K562 (cell line): ENCODE data around the gene TUBA1B. TPM values are rescaled to one million over a fixed set of nuclear protein-coding genes. Genes with fewer than 3 reads are reported as not detected.

ENCODE experiments used
- GATAD2A ChIP-seq: fragments of 450-650 bp; IDR thresholded peaks from 2 replicates; pipeline ENCODE4 v1.6.1; 2017
- MXI1 ChIP-seq: IDR thresholded peaks from 2 replicates; pipeline ENCODE4 v1.6.1; 2011; ENCODE audit warnings: low read depth, mild to moderate bottlenecking, improper control_type of control experiment, low read length
- NONO ChIP-seq, 2 experiments: fragments of 200-400 bp in 1 of 2; fragments of 450-650 bp in 1 of 2; formaldehyde crosslinking in 1 of 2; IDR thresholded peaks; 2 replicates each; pipeline ENCODE4 v1.6.1; 2017; ENCODE audit warnings: low read depth in 2 of 2, mild to moderate bottlenecking in 2 of 2, moderate library complexity in 2 of 2, low read length in 1 of 2
- PML ChIP-seq: IDR thresholded peaks from 2 replicates; pipeline ENCODE4 v1.6.1; 2012; ENCODE audit warnings: low read length, inconsistent platforms
- POLR2B ChIP-seq: fragments of 450-650 bp; IDR thresholded peaks from 2 replicates; pipeline ENCODE4 v1.6.1; 2018; ENCODE audit warnings: low read depth; ENCODE audit not compliant: partially characterized antibody
- SAP30 ChIP-seq: fragments of 200-600 bp; sonication (generic); IDR thresholded peaks from 2 replicates; pipeline ENCODE4 v1.6.1; 2012; ENCODE audit warnings: borderline replicate concordance, low read depth, mild to moderate bottlenecking, moderate library complexity, low read length, control low read depth, inconsistent platforms; ENCODE audit not compliant: insufficient read depth, poor library complexity, severe bottlenecking
- SRF ChIP-seq, 2 experiments: fragments of 250-450, 450-650 bp in 1 of 2; sonication (Bioruptor Pico) in 1 of 2; sonication (generic) in 1 of 2; formaldehyde crosslinking; IDR thresholded peaks; 2 replicates each; pipeline versions ENCODE4 v1.5.0 to v1.5.1; 2020 to 2022; ENCODE audit warnings: mild to moderate bottlenecking in 1 of 2, missing genetic modification reagents in 1 of 2
- ZBTB7A ChIP-seq: IDR thresholded peaks from 2 replicates; pipeline ENCODE4 v1.6.1; 2011; ENCODE audit warnings: low read depth, mild to moderate bottlenecking, low read length, moderate library complexity, borderline replicate concordance; ENCODE audit not compliant: control insufficient read depth
- ZNF197 ChIP-seq: fragments of 200-800 bp; sonication (Bioruptor generic); IDR thresholded peaks from 2 replicates; pipeline ENCODE4 v1.6.1; 2016; ENCODE audit warnings: low read depth, missing genetic modification characterization, missing compliant biosample characterization
- ZNF586 ChIP-seq: fragments of 450-650 bp; formaldehyde crosslinking; conservative IDR thresholded peaks from 2 replicates; pipeline ENCODE4 v1.4.0; 2020; ENCODE audit warnings: mild to moderate bottlenecking, moderate library complexity
- ZNF717 ChIP-seq: fragments of 250-450 bp; sonication (Bioruptor Pico); IDR thresholded peaks from 2 replicates; pipeline ENCODE4 v1.5.0; 2021
- polyA plus RNA-seq, 8 experiments: library from polyadenylated mRNA; depleted of rRNA in 4 of 8; stranded (reverse) in 5 of 8; unstranded in 3 of 8; fragments of >200 nt; fragmentation: Nextera tagmentation in 2 of 8; fragmentation: Illumina TruSeq in 1 of 8; extraction: Ambion mirVana in 2 of 8; extraction: Trizol in 1 of 8; gene quantifications; 2 replicates each; pipeline versions ENCODE4 v1.2.1 to v1.2.3, GENCODE V29; 2011 to 2014; ENCODE audit warnings: inconsistent platforms in 1 of 8, missing spikeins in 1 of 8
- total RNA-seq, 7 experiments: library from RNA; depleted of rRNA in 6 of 7; stranded (reverse); fragments of >200 nt in 6 of 7; fragmentation: Illumina TruSeq in 2 of 7; extraction: Trizol in 2 of 7; gene quantifications; 2 replicates each; pipeline versions ENCODE4 v1.2.1 to v1.2.3, GENCODE V29; 2011 to 2021; ENCODE audit warnings: low replicate concordance in 1 of 7
- TF ChIP-seq, protein P1 (sequence below): fragments of 450-650 bp; conservative IDR thresholded peaks from 2 replicates; pipeline ENCODE4 v1.6.1; 2016; ENCODE audit warnings: missing genetic modification characterization, low read depth, mild to moderate bottlenecking, control low read depth, missing compliant biosample characterization
- TF ChIP-seq, protein P2 (sequence below): fragments of 450-650 bp; formaldehyde crosslinking; IDR thresholded peaks from 2 replicates; pipeline ENCODE4 v1.4.0; 2020; ENCODE audit warnings: mild to moderate bottlenecking, moderate library complexity
- TF ChIP-seq, protein P3 (sequence below): fragments of 250-450 bp; sonication (Bioruptor Pico); IDR thresholded peaks from 2 replicates; pipeline ENCODE4 v1.4.0; 2020
- TF ChIP-seq, protein P4 (sequence below): conservative IDR thresholded peaks from 2 replicates; pipeline ENCODE4 v1.6.1; 2011; ENCODE audit warnings: low read depth, mild to moderate bottlenecking, low read length; ENCODE audit not compliant: control insufficient read depth

The TUBA1B gene
- total and polyA plus RNA-seq, 9 of the 15 experiments (the other 6 are each of a cell fraction or from before 2014, with no cell fraction given): 2,189 to 4,624 (median 2,628) TPM

DNA sequence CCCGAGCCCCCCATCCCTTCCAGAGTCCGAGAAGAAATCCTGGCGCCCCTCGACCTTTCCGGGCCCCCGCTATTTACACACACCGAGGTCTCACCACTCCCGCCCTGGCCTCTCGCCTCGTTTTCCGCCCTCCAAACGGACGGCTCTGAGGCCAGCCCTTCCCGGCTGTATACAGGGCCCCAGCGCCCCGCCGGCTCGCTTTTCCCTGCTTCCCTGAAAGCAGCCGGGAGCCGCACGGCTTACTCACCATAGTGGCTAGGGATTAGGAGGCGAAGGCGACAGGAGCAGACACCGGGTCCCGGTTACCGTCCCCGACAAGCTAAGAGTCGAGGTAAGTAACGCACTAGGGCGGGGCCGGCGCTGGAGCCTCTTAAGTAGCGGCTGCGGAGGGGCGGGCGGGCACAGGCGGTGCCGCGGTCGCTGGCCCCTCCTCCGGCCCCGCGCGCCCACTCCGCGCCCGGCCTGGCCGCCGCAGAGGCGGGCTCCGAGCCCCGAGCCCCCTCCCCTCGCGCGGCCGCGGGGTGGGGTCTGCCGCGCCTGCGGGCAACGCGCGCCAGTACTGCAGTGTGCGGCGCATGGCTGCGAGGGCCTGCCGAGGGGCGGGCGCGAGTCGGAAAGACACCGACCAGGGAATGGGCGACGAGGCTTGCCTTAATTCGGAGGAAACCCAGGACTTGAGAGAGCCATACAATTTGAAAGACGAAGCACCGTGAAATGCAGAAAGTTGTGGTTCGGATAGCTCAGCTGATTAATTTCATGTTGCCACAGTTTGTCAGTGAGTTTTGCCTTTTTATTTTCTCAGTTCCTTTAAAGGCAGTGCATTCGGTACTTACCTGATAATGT, at the start of gene TUBA1B (continued):
- TF ChIP-seq, protein P1, sequence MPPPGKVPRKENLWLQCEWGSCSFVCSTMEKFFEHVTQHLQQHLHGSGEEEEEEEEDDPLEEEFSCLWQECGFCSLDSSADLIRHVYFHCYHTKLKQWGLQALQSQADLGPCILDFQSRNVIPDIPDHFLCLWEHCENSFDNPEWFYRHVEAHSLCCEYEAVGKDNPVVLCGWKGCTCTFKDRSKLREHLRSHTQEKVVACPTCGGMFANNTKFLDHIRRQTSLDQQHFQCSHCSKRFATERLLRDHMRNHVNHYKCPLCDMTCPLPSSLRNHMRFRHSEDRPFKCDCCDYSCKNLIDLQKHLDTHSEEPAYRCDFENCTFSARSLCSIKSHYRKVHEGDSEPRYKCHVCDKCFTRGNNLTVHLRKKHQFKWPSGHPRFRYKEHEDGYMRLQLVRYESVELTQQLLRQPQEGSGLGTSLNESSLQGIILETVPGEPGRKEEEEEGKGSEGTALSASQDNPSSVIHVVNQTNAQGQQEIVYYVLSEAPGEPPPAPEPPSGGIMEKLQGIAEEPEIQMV (tag): no peak
- TF ChIP-seq, protein P2, sequence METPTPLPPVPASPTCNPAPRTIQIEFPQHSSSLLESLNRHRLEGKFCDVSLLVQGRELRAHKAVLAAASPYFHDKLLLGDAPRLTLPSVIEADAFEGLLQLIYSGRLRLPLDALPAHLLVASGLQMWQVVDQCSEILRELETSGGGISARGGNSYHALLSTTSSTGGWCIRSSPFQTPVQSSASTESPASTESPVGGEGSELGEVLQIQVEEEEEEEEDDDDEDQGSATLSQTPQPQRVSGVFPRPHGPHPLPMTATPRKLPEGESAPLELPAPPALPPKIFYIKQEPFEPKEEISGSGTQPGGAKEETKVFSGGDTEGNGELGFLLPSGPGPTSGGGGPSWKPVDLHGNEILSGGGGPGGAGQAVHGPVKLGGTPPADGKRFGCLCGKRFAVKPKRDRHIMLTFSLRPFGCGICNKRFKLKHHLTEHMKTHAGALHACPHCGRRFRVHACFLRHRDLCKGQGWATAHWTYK: no peak; the same call in 1 of the 2 replicates
- TF ChIP-seq, protein P3, sequence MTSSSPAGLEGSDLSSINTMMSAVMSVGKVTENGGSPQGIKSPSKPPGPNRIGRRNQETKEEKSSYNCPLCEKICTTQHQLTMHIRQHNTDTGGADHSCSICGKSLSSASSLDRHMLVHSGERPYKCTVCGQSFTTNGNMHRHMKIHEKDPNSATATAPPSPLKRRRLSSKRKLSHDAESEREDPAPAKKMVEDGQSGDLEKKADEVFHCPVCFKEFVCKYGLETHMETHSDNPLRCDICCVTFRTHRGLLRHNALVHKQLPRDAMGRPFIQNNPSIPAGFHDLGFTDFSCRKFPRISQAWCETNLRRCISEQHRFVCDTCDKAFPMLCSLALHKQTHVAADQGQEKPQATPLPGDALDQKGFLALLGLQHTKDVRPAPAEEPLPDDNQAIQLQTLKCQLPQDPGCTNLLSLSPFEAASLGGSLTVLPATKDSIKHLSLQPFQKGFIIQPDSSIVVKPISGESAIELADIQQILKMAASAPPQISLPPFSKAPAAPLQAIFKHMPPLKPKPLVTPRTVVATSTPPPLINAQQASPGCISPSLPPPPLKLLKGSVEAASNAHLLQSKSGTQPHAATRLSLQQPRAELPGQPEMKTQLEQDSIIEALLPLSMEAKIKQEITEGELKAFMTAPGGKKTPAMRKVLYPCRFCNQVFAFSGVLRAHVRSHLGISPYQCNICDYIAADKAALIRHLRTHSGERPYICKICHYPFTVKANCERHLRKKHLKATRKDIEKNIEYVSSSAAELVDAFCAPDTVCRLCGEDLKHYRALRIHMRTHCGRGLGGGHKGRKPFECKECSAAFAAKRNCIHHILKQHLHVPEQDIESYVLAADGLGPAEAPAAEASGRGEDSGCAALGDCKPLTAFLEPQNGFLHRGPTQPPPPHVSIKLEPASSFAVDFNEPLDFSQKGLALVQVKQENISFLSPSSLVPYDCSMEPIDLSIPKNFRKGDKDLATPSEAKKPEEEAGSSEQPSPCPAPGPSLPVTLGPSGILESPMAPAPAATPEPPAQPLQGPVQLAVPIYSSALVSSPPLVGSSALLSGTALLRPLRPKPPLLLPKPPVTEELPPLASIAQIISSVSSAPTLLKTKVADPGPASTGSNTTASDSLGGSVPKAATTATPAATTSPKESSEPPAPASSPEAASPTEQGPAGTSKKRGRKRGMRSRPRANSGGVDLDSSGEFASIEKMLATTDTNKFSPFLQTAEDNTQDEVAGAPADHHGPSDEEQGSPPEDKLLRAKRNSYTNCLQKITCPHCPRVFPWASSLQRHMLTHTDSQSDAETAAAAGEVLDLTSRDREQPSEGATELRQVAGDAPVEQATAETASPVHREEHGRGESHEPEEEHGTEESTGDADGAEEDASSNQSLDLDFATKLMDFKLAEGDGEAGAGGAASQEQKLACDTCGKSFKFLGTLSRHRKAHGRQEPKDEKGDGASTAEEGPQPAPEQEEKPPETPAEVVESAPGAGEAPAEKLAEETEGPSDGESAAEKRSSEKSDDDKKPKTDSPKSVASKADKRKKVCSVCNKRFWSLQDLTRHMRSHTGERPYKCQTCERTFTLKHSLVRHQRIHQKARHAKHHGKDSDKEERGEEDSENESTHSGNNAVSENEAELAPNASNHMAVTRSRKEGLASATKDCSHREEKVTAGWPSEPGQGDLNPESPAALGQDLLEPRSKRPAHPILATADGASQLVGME (CRISPR knock-in tag): peak; percentile 29; the same call in 1 of the 2 replicates
- TF ChIP-seq MXI1 (0 out of 2 replicates have a peak, but pooled peaks have one; percentile 16), ZNF197 (peak; percentile 71; the same call in 1 of the 2 replicates), PML (peak; percentile 97), GATAD2A (peak; percentile 25), SAP30 (peak; percentile 18), ZBTB7A (peak; percentile 99), NONO (IDR thresholded peaks at IDR 0.05; ENCODE audit: low read depth in 2 of 2, low read length in 1 of 2) (peak; percentile 57 to 59; a peak in 3 of 4 replicates), SRF (CRISPR knock-in tag; IDR thresholded peaks at IDR 0.05) (peak; percentile 9 to 58; a peak in 2 of 4 replicates), ZNF717 (CRISPR knock-in tag) (peak; percentile 54), POLR2B (peak; percentile 99), ZNF586 (CRISPR knock-in tag) (no peak)
- TF ChIP-seq, protein P4, sequence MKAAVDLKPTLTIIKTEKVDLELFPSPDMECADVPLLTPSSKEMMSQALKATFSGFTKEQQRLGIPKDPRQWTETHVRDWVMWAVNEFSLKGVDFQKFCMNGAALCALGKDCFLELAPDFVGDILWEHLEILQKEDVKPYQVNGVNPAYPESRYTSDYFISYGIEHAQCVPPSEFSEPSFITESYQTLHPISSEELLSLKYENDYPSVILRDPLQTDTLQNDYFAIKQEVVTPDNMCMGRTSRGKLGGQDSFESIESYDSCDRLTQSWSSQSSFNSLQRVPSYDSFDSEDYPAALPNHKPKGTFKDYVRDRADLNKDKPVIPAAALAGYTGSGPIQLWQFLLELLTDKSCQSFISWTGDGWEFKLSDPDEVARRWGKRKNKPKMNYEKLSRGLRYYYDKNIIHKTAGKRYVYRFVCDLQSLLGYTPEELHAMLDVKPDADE: 0 out of 2 replicates have a peak, but pooled peaks have one; percentile 15
